ENCODE data around the gene APC2.

- TF ChIP-seq CTCF (conservative IDR thresholded peaks at IDR 0.05) (no peak), EZH2 (IDR thresholded peaks at IDR 0.05; ENCODE audit: low read depth) (no peak)
Measured at GRCh38 chr19:1488282-1488601, 38.3 kb downstream of the APC2 start.

Measured in PC-9 (cell line).